GM03348 (cell line): ENCODE data around the gene PDS5B.
"Not testable (repeated sequence)": the region's sequence is repeated elsewhere in the genome, so short reads cannot be mapped to it uniquely, and the experiment has no call there.

Experiments
- DNase-seq: peaks from one replicate; pipeline ENCODE4 v3.0.0; 2012; ENCODE audit warnings: low spot score

PDS5B gene

GRCh38 chr13:32657309-32657708 lies 71.1 kb downstream of the PDS5B start:
- DNase-seq: no peak

GRCh38 chr13:32659736-32660135 lies 73.5 kb downstream of the PDS5B start:
- DNase-seq: peak; percentile 8

- no peak for DNase-seq
Measured at GRCh38 chr13:32660227-32660626, 74.0 kb downstream of the PDS5B start.

- no peak for DNase-seq
Measured at GRCh38 chr13:32661685-32662084, 75.4 kb downstream of the PDS5B start.

GRCh38 chr13:32663660-32664059 lies 77.4 kb downstream of the PDS5B start:
- no peak for DNase-seq

DNA sequence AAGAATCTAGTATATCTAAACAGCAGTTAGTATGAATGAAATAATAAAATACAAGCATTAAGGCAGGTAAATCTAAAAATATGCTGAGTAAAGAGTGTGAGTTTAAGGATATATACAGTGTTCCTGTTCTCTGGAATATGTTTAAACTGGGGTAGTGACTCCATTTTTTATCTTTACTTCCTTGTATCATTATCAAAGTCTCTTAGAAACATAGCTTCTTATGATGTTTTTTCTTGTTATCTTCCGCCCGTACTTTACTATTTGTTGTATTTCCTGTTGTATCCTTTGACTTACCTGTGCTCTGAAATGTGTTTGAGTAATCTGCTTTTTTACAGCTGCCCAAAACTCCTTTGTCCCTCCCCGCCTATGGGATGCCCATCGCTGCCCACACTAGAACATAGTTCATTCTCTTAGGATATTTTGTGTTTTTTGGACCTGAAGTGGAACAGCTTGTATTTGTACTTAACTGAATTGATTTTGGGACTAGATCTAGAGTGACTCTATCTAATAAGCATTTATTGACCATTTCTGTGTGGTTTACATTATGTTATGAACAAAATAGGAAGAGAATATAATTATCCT lies 80.8 kb downstream of the PDS5B start:
- no peak for DNase-seq

DNA sequence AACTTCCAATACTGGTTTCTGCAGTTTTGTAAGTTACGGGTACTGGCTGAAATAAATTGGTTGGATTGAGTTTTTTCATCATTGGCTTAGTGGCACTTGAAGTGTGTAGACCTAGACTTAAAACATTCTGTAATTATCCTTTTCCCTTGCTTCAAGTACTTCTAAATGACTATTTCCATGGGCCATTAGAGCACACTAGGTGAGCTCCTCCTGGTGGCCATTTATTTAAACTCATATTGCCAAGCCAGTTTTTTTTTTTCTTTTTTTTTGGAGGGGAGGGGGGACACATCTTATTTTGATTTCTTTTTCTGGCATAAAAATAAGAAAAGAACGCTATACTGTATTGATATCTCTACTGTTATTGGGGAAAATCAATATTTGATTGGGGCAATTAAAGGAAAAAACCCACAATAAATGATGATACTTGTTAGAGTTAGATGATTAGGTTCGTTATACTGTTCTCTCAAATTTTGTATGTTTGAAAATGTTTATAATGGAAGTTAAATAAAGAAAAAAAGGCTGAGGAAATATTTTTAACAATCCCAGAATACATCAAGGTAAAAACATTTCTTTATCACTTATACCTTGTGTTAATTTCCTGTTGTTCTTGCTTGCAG lies 82.9 kb downstream of the PDS5B start:
- DNase-seq: peak; percentile 45

- no peak for DNase-seq
Measured at GRCh38 chr13:32674503-32674902, 88.3 kb downstream of the PDS5B start.

DNA sequence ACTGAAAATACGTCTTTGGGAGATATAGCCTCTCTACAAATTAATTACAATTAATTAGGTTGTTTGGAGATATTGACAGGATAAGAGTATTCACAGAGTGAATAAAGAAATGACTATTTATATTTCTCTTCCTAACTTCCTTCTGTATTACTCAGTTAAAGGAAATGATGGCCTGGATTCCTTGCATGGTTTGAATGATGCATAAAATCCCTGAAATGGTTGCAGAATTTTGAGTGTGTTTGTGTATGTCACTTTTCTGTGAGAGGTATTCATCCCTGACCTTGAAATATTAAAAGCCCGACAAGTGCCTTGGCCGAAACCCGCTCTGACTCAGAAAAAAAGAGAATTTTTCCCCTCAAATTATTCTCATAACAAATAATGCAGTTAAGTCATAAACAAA lies 90.0 kb downstream of the PDS5B start:
- peak; percentile 13 for DNase-seq

DNA sequence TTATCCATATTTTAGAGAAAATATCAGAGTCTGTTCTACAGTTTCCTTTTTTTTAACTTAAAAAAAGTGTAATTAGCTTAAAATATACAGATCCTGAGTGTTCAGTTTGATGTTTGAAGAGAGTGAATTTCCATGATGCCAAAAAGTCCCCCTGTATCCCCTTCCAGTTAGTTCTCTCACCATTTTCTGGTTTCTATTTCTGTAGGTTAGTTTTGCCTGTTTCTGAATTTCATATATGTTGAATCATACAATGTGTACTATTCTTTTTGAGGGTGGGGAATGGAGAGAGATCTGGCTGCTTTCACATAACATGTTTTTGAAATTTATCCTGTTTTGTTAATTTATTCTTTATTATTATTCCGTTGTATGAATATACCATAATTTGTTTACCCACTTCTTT lies 95.9 kb downstream of the PDS5B start:
- DNase-seq: no peak

DNA sequence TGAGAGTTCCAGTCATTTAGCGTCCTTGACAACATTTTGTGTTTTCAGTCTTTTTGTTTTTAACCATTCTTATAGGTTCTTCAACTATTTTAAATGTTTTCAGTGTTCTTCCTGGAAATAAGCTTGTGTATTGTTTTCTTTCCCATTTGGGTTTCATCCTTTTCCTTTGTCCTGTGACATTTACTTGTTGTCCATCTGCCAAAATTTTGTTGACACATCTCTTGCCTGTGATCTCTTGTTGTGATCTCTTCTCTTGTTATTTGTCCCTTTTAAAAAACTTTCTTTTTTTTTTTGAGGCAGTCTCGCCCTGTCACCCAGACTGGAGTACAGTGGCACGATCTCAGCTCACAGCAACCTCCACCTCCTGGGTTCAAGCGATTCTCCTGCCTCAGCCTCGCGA lies 96.5 kb downstream of the PDS5B start:
- no peak for DNase-seq

DNA sequence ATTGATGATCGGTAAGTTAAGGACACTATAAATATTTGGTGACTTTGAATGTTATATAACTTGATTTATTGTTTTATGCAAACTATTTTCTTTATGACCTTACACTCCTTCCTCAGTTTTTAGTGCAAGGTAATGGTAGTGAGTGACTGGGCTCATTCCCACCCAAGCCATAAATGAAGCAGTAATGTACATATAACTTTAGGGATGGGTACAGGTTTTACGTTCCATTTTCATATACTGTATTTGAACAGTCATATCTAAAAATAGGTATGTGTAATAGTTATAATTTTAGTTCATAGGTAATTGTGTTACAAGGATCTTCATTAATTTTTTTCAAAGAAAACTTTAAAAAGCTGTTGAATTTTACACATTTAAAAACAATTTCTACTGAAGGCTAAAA lies 101.0 kb downstream of the PDS5B start:
- DNase-seq: no peak

- DNase-seq: no peak
Measured at GRCh38 chr13:32695602-32696250, 109.5 kb downstream of the PDS5B start.

DNA sequence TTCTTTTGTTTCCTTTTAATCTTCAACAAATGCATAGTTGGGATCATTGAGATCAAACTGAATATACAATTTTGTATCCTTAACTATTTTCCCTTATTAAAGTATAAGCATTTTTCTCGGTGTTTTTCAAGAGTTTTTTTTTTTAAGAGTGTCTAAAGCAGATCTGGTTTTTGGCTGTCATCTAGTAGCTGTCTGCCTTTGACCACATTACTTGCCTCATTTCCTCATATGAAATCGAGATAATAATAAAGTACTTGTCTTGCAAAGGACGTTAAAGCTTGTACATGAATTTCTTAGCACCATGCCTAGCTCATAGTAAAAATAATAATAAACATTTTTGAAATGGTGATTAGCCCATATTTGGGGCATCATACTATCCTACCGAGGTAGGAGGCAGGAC lies 121.2 kb downstream of the PDS5B start:
- DNase-seq: no peak

DNA sequence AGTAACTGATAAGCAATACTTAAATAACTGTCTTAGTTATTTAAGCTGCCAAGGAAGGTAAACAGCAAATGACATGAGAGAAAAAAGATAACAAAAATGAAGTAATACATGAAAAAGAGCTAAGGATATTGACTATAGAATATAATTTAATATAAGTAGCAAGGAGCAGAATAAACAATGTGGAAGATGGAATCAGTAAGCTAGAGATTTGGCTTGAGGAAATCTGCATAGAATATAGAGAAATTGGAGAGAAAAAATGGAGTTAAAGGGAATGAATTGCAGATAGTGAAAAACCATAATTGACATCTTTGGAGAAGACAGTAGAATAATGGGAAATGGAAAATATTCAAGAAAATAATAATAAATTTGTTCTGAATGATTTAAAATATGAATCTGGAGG lies 127.1 kb downstream of the PDS5B start:
- DNase-seq: no peak

GRCh38 chr13:32716201-32716600 lies 129.9 kb downstream of the PDS5B start:
- not testable (repeated sequence) for DNase-seq

DNA sequence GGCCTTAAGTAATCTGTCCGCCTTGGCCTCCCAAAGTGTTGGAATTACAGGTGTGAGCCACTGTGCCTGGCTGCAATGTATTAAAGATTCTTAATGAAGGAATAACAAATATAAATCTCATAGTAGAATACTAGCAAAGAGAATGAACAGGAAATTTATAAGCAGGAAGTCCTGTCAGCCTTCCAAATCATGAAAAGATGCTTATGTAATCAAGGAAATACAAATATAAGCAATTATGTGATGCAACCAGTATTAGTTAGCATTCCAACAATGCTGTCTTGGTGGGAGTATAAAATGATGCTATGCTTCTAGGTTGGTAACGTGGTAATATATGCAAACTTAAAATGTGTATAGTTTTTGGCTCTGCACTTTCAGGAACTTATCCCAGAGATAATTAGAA lies 133.8 kb downstream of the PDS5B start:
- DNase-seq: peak; percentile 6

- not testable (repeated sequence) for DNase-seq
Measured at GRCh38 chr13:32721131-32722034, 135.1 kb downstream of the PDS5B start.

GRCh38 chr13:32722340-32722739 lies 136.1 kb downstream of the PDS5B start:
- DNase-seq: no peak

DNA sequence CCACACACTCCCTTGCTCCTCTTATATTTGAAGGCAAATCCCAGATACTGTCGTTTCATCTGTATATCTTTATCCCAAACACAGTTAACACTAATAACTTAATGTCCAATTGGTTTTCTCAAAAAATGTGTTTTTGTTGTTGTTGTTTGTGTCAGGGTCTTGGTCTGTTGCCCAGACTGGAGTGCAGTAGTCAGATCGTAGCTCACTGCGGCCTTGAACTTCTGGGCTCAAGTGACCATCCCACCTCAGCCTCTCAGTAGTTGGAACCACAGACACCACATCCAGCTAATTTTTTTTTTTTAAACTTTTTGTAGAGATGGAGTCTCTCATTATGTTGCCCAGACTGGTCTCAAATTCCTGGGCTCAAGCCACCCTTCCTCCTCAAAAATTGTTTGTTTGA lies 137.7 kb downstream of the PDS5B start:
- DNase-seq: no peak

DNA sequence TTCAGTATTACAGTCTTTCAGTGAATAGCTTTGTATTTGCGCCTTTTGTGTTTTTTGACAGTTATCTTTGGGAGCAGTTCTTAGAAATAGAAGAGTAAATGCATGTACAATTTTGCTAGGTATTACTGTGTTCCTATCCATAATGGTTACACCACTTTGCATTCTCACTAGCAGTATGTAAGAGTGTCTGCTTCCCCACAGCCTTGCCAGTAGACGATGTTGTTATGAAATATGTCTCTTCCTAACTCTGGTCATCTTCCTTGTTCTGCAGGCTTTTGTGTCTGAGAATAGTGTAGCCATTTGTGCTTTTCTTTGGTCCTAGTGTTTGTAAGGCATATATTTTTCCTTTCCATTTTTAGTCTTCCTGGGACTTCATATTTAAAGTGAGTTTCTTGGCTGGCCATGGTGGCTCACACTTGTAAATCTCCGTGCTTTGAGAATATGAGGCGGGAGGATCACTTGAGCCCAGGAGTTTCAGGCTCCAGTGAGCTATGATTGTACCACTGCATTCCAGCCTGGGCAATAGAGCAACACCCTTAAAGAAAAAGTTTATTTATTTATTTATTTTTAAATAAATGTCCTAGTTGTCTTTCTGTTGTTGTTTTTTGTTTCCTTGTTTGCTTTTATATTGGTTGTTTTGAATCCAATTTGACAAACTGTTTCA lies 140.3 kb downstream of the PDS5B start:
- peak; percentile 6 for DNase-seq

- no peak for DNase-seq
Measured at GRCh38 chr13:32728327-32728726, 142.1 kb downstream of the PDS5B start.
